ENCODE data around the gene ZNF366. TPM values are rescaled to one million over a fixed set of nuclear protein-coding genes. Genes with fewer than 3 reads are reported as not detected.
A peak's percentile ranks its signal among the peaks of the same experiment; 100 is the strongest.
"Not testable (repeated sequence)": the region's sequence is repeated elsewhere in the genome, so short reads cannot be mapped to it uniquely, and the experiment has no call there.

ZNF366 gene
- total RNA-seq, 1 experiment from 2014 or later: not detected

- DNase-seq: peak; percentile 27
Observed at GRCh38 chr5:72415616-72416325, 91.4 kb downstream of the ZNF366 start.

GRCh38 chr5:72412283-72413055 lies 94.7 kb downstream of the ZNF366 start:
- Histone ChIP-seq H3K9me3 (ENCODE audit: low read length) (no peaks in the 10 kb centered on the region), H3K4me3 (ENCODE audit: low read length) (no peak overlapping the region), H3K4me1 (ENCODE audit: low read length) (no peaks in the 10 kb centered on the region), H3K27ac (ENCODE audit: low read length) (no peak overlapping the region), H3K36me3 (ENCODE audit: insufficient read depth, low read length) (no peaks in the 10 kb centered on the region), H3K9me2 (replicated peaks; ENCODE audit: insufficient read depth, low read length) (no peaks in the 10 kb centered on the region), H3K4me2 (ENCODE audit: low read depth, low read length, poor library complexity, severe bottlenecking) (no peak overlapping the region), H3K79me2 (ENCODE audit: low read length) (no peaks in the 10 kb centered on the region), H2AFZ (ENCODE audit: low read length) (no peak overlapping the region), H3K27me3 (ENCODE audit: low read length) (no peaks in the 10 kb centered on the region), H4K20me1 (ENCODE audit: insufficient read depth, low read depth, low read length) (no peaks in the 10 kb centered on the region), H3K9ac (ENCODE audit: low read length) (no peak overlapping the region)
- DNase-seq: no peak

More at GRCh38 chr5:72415616-72416325, 91.4 kb downstream of the ZNF366 start:
- no peak overlapping the region for H3K27ac ChIP-seq (ENCODE audit: low read length)
- H3K9ac ChIP-seq (ENCODE audit: low read length): no peak overlapping the region
- no peaks in the 10 kb centered on the region for H3K9me2 ChIP-seq (replicated peaks; ENCODE audit: insufficient read depth, low read length)
- no peak overlapping the region for H3K4me3 ChIP-seq (ENCODE audit: low read length)
- no peak overlapping the region for H2AFZ ChIP-seq (ENCODE audit: low read length)
- H3K36me3 ChIP-seq (ENCODE audit: insufficient read depth, low read length): no peaks in the 10 kb centered on the region
- no peaks in the 10 kb centered on the region for H3K79me2 ChIP-seq (ENCODE audit: low read length)
- H3K4me2 ChIP-seq (ENCODE audit: low read depth, low read length, poor library complexity, severe bottlenecking): no peak overlapping the region
- H4K20me1 ChIP-seq (ENCODE audit: insufficient read depth, low read depth, low read length): no peaks in the 10 kb centered on the region
- no peaks in the 10 kb centered on the region for H3K9me3 ChIP-seq (ENCODE audit: low read length)
- H3K4me1 ChIP-seq (ENCODE audit: low read length): no peaks in the 10 kb centered on the region
- no peaks in the 10 kb centered on the region for H3K27me3 ChIP-seq (ENCODE audit: low read length)

GRCh38 chr5:72410688-72411295 lies 96.4 kb downstream of the ZNF366 start:
- Histone ChIP-seq H4K20me1 (ENCODE audit: insufficient read depth, low read depth, low read length) (no peaks in the 10 kb centered on the region), H3K9ac (ENCODE audit: low read length) (no peak overlapping the region), H3K9me3 (ENCODE audit: low read length) (no peaks in the 10 kb centered on the region), H3K27me3 (ENCODE audit: low read length) (no peaks in the 10 kb centered on the region), H3K79me2 (ENCODE audit: low read length) (no peaks in the 10 kb centered on the region), H3K36me3 (ENCODE audit: insufficient read depth, low read length) (no peaks in the 10 kb centered on the region), H3K27ac (ENCODE audit: low read length) (no peak overlapping the region), H2AFZ (ENCODE audit: low read length) (no peak overlapping the region), H3K9me2 (replicated peaks; ENCODE audit: insufficient read depth, low read length) (no peaks in the 10 kb centered on the region), H3K4me1 (ENCODE audit: low read length) (no peaks in the 10 kb centered on the region), H3K4me2 (ENCODE audit: low read depth, low read length, poor library complexity, severe bottlenecking) (no peak overlapping the region), H3K4me3 (ENCODE audit: low read length) (no peak overlapping the region)
- DNase-seq: no peak

DNA sequence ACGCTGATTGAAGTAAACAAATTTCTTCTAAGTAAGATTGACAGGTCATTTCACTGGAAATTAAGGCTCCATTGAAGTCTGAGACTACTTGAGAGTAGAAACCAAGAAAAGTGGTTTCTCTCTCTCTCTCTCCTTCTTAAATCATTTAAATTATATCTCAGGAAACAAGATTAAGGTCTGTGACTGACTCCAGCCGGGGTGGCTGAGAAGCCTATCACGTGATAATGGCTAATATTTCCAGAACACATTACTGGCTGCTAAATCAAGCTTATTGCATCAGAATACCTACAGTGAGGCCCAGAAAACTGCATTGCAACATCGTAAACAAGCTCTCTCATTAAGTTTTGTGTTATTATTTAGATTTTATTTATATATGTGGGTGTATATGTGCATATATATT lies 98.6 kb downstream of the ZNF366 start:
- H3K9me2 ChIP-seq (replicated peaks; ENCODE audit: insufficient read depth, low read length): no peaks in the 10 kb centered on the region
- no peaks in the 10 kb centered on the region for H4K20me1 ChIP-seq (ENCODE audit: insufficient read depth, low read depth, low read length)
- DNase-seq: no peak

GRCh38 chr5:72408127-72408526 lies 99.1 kb downstream of the ZNF366 start:
- no peak overlapping the region for H2AFZ ChIP-seq (ENCODE audit: low read length)

More for the DNA sequence above, 98.6 kb downstream of the ZNF366 start:
- H2AFZ ChIP-seq (ENCODE audit: low read length): no peak overlapping the region
- H3K79me2 ChIP-seq (ENCODE audit: low read length): no peaks in the 10 kb centered on the region
- no peak overlapping the region for H3K27ac ChIP-seq (ENCODE audit: low read length)
- no peaks in the 10 kb centered on the region for H3K36me3 ChIP-seq (ENCODE audit: insufficient read depth, low read length)
- no peaks in the 10 kb centered on the region for H3K4me1 ChIP-seq (ENCODE audit: low read length)
- no peak overlapping the region for H3K4me2 ChIP-seq (ENCODE audit: low read depth, low read length, poor library complexity, severe bottlenecking)
- no peak overlapping the region for H3K9ac ChIP-seq (ENCODE audit: low read length)
- 0 out of 2 replicates have a peak, but pooled peaks cover 3% of the 10 kb centered on the region for H3K9me3 ChIP-seq (ENCODE audit: low read length)
- H3K4me3 ChIP-seq (ENCODE audit: low read length): no peak overlapping the region
- no peaks in the 10 kb centered on the region for H3K27me3 ChIP-seq (ENCODE audit: low read length)

DNA sequence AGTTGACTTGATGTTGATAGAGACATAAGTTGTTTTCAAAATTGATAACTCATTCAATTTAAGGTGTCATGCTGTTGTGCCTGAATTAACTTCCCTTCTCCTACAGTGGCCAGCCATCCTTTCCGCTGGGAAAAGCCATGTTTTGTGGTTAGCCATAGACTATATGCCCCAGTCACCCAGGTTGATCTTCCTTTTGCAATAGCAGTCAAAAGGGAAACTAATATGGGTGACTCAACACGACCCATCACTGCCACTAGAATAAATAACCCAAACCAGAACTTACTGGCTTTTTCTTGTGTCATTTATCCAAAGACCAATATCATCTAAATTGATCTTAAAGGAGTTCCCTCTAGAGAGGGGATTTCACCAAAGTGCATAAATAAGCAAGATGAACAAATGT lies 99.7 kb downstream of the ZNF366 start:
- no peaks in the 10 kb centered on the region for H3K36me3 ChIP-seq (ENCODE audit: insufficient read depth, low read length)
- no peak for DNase-seq
- H3K4me2 ChIP-seq (ENCODE audit: low read depth, low read length, poor library complexity, severe bottlenecking): no peak overlapping the region
- H3K27ac ChIP-seq (ENCODE audit: low read length): no peak overlapping the region
- H3K9me2 ChIP-seq (replicated peaks; ENCODE audit: insufficient read depth, low read length): no peaks in the 10 kb centered on the region
- H3K9me3 ChIP-seq (ENCODE audit: low read length): 0 out of 2 replicates have a peak, but pooled peaks cover 3% of the 10 kb centered on the region
- H3K9ac ChIP-seq (ENCODE audit: low read length): no peak overlapping the region
- no peak overlapping the region for H3K4me3 ChIP-seq (ENCODE audit: low read length)
- H4K20me1 ChIP-seq (ENCODE audit: insufficient read depth, low read depth, low read length): no peaks in the 10 kb centered on the region
- H3K27me3 ChIP-seq (ENCODE audit: low read length): no peaks in the 10 kb centered on the region
- no peaks in the 10 kb centered on the region for H3K79me2 ChIP-seq (ENCODE audit: low read length)
- no peak overlapping the region for H2AFZ ChIP-seq (ENCODE audit: low read length)
- H3K4me1 ChIP-seq (ENCODE audit: low read length): no peaks in the 10 kb centered on the region

More at GRCh38 chr5:72408127-72408526, 99.1 kb downstream of the ZNF366 start:
- Histone ChIP-seq H3K79me2 (ENCODE audit: low read length) (no peaks in the 10 kb centered on the region), H3K36me3 (ENCODE audit: insufficient read depth, low read length) (no peaks in the 10 kb centered on the region), H3K27ac (ENCODE audit: low read length) (no peak overlapping the region), H3K9ac (ENCODE audit: low read length) (no peak overlapping the region), H3K9me2 (replicated peaks; ENCODE audit: insufficient read depth, low read length) (no peaks in the 10 kb centered on the region), H3K4me2 (ENCODE audit: low read depth, low read length, poor library complexity, severe bottlenecking) (no peak overlapping the region), H3K4me1 (ENCODE audit: low read length) (no peaks in the 10 kb centered on the region), H4K20me1 (ENCODE audit: insufficient read depth, low read depth, low read length) (no peaks in the 10 kb centered on the region), H3K4me3 (ENCODE audit: low read length) (no peak overlapping the region), H3K9me3 (ENCODE audit: low read length) (0 out of 2 replicates have a peak, but pooled peaks cover 3% of the 10 kb centered on the region), H3K27me3 (ENCODE audit: low read length) (no peaks in the 10 kb centered on the region)
- DNase-seq: no peak

GRCh38 chr5:72407078-72407477 lies 100.1 kb downstream of the ZNF366 start:
- Histone ChIP-seq H3K4me1 (ENCODE audit: low read length) (no peaks in the 10 kb centered on the region), H3K27ac (ENCODE audit: low read length) (no peak overlapping the region), H3K9ac (ENCODE audit: low read length) (no peak overlapping the region), H3K79me2 (ENCODE audit: low read length) (no peaks in the 10 kb centered on the region), H3K9me2 (replicated peaks; ENCODE audit: insufficient read depth, low read length) (no peaks in the 10 kb centered on the region), H2AFZ (ENCODE audit: low read length) (no peak overlapping the region), H3K27me3 (ENCODE audit: low read length) (no peaks in the 10 kb centered on the region), H3K4me2 (ENCODE audit: low read depth, low read length, poor library complexity, severe bottlenecking) (no peak overlapping the region), H3K36me3 (ENCODE audit: insufficient read depth, low read length) (no peaks in the 10 kb centered on the region), H3K4me3 (ENCODE audit: low read length) (no peak overlapping the region), H3K9me3 (ENCODE audit: low read length) (peaks cover 5% of the 10 kb centered on the region), H4K20me1 (ENCODE audit: insufficient read depth, low read depth, low read length) (no peaks in the 10 kb centered on the region)
- no peak for DNase-seq

GRCh38 chr5:72404771-72405170 lies 102.4 kb downstream of the ZNF366 start:
- H3K4me1 ChIP-seq (ENCODE audit: low read length); H3K36me3 ChIP-seq (ENCODE audit: insufficient read depth, low read length); H3K27me3 ChIP-seq (ENCODE audit: low read length); H3K27ac ChIP-seq (ENCODE audit: low read length); H2AFZ ChIP-seq (ENCODE audit: low read length); H3K9ac ChIP-seq (ENCODE audit: low read length); H3K79me2 ChIP-seq (ENCODE audit: low read length); H4K20me1 ChIP-seq (ENCODE audit: insufficient read depth, low read depth, low read length); DNase-seq; H3K4me3 ChIP-seq (ENCODE audit: low read length); H3K4me2 ChIP-seq (ENCODE audit: low read depth, low read length, poor library complexity, severe bottlenecking); H3K9me2 ChIP-seq (replicated peaks; ENCODE audit: insufficient read depth, low read length): not testable (repeated sequence)
- peaks cover 16% of the 10 kb centered on the region for H3K9me3 ChIP-seq (ENCODE audit: low read length)

All from Karpas-422 (cell line).